ENCODE results near the gene PLB1. TPM values are rescaled to one million over a fixed set of nuclear protein-coding genes. Genes with fewer than 3 reads are reported as not detected.

Gene PLB1
- total RNA-seq, 1 donor from 2014 or later = 9.9 TPM

DNA sequence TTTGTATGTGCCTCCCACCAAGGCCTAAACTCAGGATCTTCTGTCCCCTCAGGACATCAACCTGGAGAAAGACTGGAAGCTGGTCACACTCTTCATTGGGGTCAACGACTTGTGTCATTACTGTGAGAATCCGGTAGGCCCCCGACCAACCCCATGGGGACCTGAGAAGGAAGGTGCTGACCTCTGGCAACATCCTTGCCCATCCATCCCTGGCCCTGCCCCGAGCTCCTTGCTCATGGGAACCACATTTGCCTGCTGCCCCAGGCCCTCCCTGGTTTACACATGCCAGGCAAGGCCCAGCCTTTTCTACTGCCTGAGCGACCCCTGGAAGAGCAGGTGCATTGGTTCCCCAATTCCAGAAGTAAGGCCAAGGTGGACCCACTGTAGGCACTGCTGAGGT lies 130.5 kb downstream of the PLB1 start:
- no peak for DNase-seq (ENCODE audit: low spot score)

DNA sequence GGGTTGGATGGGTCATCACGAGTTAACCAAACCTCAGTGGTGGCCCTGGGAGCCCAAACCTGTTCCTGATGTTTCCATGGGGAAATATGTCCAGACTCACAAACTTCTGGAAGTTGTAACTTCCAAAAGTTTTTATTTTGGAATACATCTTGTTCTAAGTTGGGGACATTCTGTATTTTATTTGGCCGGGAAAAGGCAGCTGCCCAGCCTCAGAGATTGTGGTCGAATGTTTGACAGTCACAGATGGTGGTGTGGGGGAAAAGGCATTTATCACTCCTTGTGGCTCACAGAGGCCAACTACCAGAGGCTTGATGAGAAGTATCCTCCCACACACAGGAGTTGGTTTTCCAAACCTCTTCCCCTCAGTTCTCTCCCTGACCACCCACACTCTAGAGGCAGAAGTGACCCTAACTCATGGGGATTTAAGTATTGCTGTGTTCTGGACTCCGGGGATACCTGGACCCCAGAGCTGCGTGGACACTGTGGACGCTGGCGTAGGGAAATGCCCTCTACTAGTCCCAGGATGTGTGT lies 131.1 kb downstream of the PLB1 start:
- peak; percentile 66 for DNase-seq (ENCODE audit: low spot score)

DNA sequence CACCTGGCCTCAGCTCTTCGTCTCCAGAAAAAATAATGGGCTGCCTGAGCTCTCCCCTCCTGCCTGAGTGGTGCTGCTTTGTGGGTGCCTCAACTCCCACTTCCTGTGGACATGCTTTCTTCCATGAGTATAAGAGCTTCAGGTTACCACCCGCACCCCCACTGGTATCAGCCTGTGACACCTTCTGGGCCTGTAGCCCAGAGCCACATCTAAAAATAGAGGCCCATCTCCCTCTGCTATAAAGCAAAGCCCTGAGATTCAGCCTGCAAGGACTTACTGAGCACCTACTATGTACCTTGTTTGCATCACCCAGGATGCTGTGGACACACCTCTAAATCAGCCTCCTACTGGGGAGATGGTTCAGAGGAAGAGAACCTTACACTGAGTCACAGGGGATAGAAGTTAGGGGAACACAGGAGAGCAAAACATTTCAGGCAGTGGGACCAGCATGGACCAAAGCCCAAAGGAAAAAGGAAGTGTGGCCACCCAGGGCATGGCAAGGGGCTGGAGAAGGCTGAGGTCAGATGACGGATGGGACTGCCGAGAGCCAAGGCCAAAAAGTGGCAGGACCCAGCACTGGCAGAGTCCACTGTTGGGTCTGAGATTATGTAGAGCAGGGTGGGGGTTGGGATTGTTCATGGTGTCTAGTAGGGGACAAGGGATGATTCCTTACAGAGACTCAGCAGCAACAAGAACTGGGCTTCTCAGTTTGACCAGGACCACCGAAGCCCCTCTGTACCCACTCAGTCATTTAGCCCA lies 132.0 kb downstream of the PLB1 start:
- DNase-seq (ENCODE audit: low spot score) = no peak

DNA sequence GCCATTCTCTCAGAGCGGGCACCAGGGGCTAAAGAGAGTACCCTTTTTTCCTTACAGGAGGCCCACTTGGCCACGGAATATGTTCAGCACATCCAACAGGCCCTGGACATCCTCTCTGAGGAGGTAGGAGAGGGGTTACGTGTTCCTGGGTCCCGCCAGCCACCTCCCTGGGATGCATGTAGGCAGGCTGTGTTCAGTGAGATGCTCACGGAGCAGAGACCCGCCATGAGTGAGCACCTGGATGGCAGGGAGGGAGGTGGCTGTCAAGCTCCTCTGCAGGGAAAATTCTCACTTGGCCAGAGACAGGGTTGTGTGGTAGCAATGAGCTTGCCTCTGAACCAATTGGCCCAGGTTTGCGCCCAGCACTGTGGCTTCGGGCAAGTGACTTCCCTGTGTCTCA lies 132.6 kb downstream of the PLB1 start:
- DNase-seq (ENCODE audit: low spot score) = no peak

DNA sequence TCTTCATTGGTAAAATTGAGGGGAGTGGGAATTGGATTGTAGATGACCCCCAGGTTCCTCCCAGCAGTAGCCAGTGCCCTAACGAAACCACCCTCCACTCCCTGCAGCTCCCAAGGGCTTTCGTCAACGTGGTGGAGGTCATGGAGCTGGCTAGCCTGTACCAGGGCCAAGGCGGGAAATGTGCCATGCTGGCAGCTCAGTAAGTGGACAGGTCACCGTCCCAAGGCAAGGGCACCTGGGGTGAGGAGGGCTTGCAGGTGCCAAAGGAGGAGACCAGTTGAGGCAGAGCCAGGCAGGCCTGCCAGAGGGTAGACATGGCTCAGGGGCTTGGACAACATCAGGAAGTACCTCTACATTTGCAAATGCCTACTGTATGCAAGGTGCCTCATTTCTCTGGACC lies 133.1 kb downstream of the PLB1 start:
- DNase-seq (ENCODE audit: low spot score) = no peak

DNA sequence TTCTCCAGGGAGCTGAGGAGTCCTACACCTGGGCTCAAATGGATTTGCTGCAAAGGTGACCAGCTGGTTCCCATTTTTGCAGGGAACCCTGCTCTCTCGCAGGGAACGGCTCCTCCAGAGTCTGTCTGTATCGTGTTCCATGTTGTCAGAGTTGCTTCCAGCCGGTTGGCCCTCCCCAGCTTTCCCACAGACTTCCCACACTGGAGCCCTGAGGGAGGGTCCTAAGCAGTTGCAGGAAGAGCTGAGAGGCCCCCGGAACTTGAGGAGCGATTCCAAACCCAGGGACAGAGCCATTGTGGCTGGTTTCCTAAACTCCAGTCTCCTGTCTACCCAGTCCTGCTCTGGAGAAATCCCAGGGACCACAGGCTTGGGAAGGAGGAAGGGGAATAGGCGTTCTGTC lies 134.1 kb downstream of the PLB1 start:
- no peak for DNase-seq (ENCODE audit: low spot score)

DNA sequence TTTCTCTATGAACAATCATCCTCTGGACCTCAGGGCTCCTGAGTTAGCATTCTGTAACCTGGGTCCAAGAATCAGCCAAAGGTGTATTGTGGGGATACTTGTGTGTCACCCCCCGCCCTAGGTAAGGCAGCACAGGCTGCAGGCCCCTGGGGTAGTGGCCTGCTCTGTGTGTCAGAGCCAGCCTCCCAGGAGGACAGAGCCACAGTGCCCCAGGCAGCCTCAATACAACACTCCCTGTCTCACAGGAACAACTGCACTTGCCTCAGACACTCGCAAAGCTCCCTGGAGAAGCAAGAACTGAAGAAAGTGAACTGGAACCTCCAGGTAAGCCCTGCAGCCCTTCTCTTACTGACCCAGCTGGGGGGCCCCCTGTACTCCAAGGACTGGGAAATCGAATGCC lies 134.5 kb downstream of the PLB1 start:
- no peak for DNase-seq (ENCODE audit: low spot score)

DNA sequence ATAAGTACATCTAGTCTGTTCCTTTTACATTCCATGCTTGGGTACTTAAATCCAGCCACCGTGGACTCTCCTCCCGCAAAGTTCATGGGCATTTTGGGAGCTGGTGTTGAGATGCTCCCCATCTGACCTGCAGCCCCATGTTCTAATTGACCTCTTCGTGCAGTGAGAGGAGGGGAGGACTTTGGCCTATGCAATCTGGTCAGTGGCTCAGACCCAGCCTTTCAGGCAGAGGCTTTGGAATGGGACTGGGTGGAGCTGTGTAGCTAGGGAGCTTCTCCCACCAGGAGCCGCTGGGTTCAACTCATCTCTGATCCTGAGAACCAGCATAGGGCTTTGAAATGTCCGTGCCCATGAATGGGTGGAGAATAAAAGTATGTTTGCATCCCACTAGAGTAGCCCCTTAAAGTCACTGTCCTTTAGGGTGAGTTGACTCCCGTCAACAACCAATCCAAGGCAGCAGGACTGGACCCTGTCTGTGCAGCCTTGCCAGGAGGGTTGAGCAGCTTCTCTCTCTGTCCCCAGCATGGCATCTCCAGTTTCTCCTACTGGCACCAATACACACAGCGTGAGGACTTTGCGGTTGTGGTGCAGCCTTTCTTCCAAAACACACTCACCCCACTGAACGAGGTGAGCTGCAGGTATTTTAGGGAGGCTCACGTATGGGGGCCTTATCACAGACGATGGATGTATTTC lies 135.8 kb downstream of the PLB1 start:
- DNase-seq (ENCODE audit: low spot score) = no peak

DNA sequence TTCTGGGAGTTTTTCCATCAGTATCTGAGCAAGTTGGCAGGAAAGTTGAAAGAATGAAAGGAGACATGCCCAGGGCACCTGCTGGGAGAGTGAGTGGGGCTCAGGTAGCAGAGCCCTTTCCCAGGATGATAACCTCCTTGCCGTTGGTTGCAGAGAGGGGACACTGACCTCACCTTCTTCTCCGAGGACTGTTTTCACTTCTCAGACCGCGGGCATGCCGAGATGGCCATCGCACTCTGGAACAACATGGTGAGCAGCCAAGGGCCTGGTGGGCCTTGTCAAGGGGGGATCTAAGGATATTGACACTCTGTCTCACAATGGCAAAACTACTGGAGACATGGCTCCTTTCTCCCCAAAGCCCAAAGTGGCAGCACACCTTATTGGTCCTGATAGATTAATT lies 136.9 kb downstream of the PLB1 start:
- DNase-seq (ENCODE audit: low spot score) = no peak

DNA sequence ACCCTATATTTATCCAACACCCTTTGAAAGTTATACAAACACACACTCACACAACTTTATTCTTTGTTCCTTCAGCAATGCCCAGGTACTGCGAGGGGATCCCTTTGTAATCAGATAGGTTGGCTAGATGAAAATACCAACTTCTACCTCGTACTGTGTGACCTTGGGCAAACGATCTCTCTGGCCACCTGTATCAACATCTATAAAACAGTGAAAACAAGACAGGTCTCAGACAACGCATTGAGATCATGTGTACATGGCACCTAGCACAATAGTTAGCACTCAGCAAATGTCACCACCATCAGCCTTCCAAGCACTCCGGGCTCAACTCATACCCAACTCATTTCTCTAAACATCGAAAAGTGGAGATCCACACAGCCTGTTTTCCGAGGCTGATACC lies 137.3 kb downstream of the PLB1 start:
- DNase-seq (ENCODE audit: low spot score) = no peak

DNA sequence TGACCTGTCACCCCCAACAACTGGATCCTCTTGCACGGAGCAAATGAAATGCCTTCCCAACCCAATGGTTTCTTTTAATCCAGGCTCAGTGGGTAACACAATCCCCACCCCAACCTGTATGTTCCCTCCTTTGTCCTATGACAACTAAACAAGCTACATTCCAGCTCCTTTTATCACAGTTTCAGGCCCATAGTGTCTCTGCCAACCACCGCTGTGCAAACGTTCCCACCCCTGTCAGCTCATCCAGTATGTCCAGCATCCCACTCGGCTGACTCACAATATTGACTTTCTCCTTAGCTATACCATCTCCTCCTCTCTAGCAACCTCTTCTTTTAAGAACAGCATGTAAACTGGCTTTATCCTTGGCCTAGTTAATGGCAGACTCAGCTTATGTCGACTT lies 137.9 kb downstream of the PLB1 start:
- no peak for DNase-seq (ENCODE audit: low spot score)

DNA sequence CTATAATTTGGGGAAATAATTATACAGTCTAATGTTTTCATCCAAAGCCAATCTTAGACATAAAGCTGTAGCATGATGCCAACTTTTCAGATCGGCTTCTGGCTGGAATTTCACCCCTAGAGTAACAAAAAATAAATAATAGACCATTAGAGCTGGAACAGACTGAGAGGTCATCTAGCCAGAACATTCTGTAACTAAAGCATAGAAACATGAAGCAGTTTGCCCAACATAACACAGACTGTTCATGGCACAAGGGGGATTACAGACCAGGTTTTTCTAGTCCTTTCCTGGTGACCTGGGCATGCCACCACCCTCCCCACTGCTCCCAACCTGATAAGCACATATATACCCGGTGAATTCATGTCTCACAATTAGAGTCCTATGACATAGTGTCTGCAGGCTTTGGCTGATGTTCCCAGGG lies 139.3 kb downstream of the PLB1 start:
- no peak for DNase-seq (ENCODE audit: low spot score)

DNA sequence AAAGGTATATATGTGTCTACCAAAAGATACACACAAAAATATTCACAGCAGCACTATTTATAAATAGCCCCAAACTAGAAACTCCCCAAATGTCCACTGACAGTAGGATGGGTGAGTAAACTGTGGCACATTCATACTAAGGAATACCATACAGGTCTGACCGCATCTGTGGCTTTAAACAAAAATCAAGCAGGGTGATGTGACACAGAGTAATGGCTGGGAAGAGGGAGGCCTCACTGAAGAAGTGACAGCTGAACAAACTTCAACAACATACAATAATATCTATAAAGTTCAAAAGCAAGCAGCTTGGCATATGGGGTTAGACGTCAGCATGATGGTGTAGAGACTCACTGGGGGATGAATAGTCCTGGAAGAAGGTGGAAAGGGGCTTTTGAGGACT lies 140.6 kb downstream of the PLB1 start:
- DNase-seq (ENCODE audit: low spot score) = no peak

DNA sequence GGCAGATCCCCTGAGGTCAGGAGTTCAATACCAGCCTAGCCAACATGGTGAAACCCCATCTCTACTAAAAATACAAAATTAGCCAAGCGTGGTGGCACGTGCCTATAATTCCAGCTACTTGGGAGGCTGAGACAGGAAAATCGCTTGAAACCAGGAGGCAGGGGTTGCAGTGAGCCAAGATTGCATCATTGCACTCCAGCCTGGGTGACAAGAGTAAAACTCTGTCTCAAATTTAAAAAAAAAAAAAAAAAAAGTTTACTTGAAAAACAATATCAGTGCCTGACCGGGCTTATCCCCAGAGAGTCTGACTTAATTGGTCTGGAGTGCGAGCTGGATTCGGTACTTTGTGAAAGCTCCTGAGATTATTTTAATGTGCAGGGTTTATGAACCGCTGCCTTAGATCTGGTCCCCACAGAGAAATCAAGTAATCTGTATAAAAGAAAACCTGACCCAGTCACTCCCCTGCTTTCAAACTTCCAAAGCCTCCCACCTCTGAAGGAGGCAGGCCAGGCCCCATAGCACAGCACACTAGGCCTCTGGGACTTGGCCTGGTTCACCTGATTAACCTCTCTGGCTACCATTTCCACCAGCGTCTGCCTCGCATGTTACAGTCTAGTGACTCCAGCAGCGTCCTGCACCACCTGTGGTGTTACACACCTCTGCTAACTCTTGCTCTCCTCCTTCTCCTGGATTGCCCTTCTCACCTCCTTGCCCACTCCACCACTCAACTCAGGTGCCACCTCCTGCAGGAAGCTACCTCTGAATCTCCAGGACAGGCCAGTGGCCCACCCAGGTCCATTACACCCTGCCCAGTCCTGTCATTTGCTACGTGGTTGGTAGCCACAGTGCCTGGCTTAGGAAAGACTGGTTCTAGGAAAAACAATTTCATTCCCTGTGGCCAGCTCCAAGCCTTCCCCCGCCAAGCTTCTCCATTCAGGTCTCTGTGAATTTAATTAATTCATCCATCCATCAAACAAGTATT lies 141.5 kb downstream of the PLB1 start:
- no peak for DNase-seq (ENCODE audit: low spot score)

DNA sequence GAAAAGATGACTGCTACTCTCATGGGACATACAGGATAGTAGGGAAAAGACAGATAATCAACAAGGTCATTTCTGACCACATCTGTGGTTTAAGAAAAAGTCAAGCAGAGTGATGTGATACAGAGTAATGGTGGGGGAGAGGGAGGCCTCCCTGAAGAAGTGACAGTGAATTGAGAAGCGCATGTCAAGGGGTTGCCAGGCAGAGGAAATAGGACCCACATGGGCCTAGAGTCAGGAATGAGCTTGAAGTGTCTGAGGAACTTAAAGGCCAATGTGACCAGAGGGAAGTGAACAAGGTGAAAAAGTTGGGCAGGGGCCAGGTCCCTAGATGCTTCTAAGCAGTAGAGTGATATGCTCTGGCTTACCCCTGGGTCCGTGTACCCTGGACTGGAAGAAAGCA lies 142.2 kb downstream of the PLB1 start:
- DNase-seq (ENCODE audit: low spot score) = no peak

DNA sequence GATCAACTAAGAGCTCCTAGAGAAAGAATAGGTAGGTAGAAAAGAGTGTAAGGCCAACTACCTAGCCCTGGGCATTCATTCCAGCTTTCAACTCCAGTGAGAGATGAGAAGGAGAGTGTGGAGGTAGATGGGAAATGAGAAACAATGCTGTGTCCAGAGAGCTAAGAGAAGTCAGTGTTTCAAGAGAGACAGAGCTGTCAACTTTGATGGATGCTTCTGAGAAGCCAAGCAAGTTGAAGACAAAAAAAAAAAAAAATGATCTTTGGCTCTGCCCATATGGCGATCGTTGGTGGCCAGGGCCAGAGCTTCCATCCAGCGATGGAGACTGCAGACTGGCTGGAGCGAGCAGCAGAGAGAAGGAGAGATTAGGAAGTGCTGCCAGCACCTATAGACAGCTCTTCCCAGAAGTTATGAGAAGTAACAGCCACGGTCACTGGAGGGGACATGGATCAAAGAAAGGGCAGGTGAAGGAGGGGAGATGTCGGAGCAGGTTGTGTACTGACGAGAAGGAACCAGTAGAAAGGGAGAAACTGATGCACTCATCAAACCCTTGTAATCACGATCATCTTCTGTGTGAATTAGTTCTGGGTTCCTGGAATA lies 143.3 kb downstream of the PLB1 start:
- no peak for DNase-seq (ENCODE audit: low spot score)

DNA sequence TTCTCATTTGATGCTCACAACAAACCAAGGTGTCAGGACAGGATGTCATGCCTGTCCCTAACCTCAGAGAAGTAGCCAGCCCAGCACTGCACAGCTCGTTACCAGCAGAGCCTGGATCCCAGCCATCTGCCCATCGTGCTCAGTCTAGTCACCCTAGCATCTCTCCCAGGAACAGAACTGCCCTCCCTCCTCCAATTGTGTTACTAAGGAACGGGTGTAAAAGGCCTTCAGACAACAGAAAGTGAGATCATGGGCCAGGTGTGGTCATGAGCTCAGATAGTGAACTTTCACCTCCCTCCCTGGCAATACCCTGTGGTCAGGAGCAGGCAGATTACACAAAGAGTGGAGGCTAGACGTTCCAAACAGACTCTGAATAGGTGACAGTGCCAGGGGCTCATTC lies 144.0 kb downstream of the PLB1 start:
- no peak for DNase-seq (ENCODE audit: low spot score)

DNA sequence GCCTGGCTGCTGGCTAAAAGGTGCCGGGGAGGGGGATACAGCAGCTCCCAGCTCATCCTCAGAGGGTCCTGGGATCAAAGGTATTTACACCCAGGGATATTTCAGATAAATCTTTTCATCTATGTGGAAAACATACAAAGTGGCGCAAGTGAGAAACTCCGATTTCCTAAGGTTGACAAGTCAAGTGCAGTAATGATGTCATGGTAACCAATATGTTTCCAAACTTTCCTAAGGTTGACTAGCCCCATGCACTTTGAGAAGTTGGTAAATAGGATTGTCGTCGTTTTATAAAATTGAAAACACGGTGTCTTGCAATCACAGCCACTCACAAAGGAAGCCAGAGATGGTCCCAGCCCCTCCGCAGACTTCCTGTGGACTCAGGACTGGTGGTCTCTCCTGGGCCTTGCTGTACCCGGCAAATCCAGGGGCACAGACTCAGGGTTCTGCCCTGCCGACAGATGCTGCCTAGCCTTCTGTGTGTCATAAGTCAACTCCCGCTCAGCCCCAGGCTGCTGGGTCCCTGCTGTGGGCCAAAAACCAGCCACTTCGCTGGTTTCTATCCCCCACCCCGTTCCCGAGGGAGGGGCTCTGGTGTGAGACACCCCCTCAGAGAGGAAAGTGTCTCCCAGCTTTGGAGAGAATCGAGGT lies 144.5 kb downstream of the PLB1 start:
- no peak for DNase-seq (ENCODE audit: low spot score)

DNA sequence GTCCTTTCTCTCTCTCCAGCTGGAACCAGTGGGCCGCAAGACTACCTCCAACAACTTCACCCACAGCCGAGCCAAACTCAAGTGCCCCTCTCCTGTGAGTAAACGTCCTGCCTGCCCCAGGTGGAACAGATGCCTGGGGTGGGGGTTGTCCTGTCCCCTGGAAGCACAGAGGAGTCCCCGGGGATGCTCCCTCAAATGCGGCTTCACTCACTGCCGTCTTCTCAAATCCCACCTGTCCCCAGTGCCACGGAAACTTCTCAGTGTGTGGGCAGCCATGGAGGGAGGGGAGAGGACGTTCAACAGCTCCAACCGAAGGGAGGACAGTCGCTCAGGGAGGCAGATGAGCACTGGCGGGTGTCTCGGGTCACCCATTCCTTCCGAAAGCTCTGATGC lies 145.0 kb downstream of the PLB1 start:
- DNase-seq (ENCODE audit: low spot score) = no peak

DNA sequence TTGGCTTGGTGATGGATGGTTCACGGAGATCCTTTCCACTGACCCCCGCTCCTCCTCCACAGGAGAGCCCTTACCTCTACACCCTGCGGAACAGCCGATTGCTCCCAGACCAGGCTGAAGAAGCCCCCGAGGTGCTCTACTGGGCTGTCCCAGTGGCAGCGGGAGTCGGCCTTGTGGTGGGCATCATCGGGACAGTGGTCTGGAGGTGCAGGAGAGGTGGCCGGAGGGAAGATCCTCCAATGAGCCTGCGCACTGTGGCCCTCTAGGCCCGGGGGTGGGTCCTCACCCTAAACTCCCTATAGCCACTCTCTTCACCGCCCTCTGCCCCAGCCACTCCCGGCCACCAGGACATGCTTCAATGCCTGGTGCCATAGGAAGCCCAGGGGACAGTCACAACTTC lies 146.9 kb downstream of the PLB1 start:
- no peak for DNase-seq (ENCODE audit: low spot score)

DNA sequence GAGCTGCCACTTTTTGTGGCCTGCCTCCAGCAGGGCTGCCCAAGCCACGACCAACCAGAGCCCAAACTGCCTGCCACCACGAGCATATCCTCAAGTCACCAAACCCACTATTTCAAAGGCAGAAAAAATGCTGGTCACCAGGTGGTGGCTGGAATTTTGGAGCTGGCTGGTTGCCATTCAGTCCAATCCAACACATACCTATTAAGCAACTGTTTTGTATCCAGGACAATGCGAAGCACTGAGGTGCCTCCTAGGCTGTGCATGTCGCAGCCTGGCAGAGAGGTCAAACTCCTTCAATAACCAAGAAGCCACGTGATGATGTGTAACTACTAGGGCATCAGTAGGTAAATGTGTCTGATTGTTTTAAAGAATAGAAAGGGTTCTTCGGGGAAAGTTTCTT lies 147.5 kb downstream of the PLB1 start:
- DNase-seq (ENCODE audit: low spot score) = no peak
